Epithelial cell of esophagus (primary cell): ENCODE measurements around the gene RASA2.
A peak's percentile ranks its signal among the peaks of the same experiment; 100 is the strongest.
"Not testable (repeated sequence)": the region's sequence is repeated elsewhere in the genome, so short reads cannot be mapped to it uniquely, and the experiment has no call there.

Experiments
- DNase-seq: peaks from one replicate; pipeline ENCODE4 v3.0.0; 2010; ENCODE audit warnings: low read depth
- H3K4me3 ChIP-seq: 2 replicates; pipeline ENCODE4 v1.5.1; 2011; ENCODE audit warnings: mild to moderate bottlenecking, low read length, control low read depth
- CTCF ChIP-seq: IDR thresholded peaks from 2 replicates; pipeline ENCODE4 v1.5.1; 2011; ENCODE audit warnings: low read depth, mild to moderate bottlenecking, low read length, control low read depth, inconsistent platforms; ENCODE audit not compliant: insufficient read depth; ENCODE audit errors: missing control alignments

The RASA2 gene

GRCh38 chr3:141608438-141608837, 121.6 kb downstream of the RASA2 start:
- no peak for DNase-seq
- TF ChIP-seq CTCF: no peak

GRCh38 chr3:141610939-141611338, 124.1 kb downstream of the RASA2 start:
- no peak for TF ChIP-seq CTCF
- H3K4me3 ChIP-seq: no peak overlapping the region
- DNase-seq: no peak

More at GRCh38 chr3:141608438-141608837, 121.6 kb downstream of the RASA2 start:
- no peak overlapping the region for H3K4me3 ChIP-seq

GRCh38 chr3:141618103-141618910, 131.5 kb downstream of the RASA2 start:
- H3K4me3 ChIP-seq: no peak overlapping the region
- no peak for TF ChIP-seq CTCF
- DNase-seq: no peak

- DNase-seq: no peak
- no peak overlapping the region for H3K4me3 ChIP-seq
- no peak for TF ChIP-seq CTCF
Observed at GRCh38 chr3:141618938-141619337, 132.1 kb downstream of the RASA2 start.

- H3K4me3 ChIP-seq: no peak overlapping the region
- no peak for DNase-seq
- no peak for TF ChIP-seq CTCF
Observed at GRCh38 chr3:141619450-141619849, 132.6 kb downstream of the RASA2 start.

GRCh38 chr3:141623691-141624090, 136.9 kb downstream of the RASA2 start:
- no peak for DNase-seq
- TF ChIP-seq CTCF: no peak
- no peak overlapping the region for H3K4me3 ChIP-seq

GRCh38 chr3:141625506-141625905, 138.7 kb downstream of the RASA2 start:
- no peak for TF ChIP-seq CTCF

GRCh38 chr3:141628334-141628733, 141.5 kb downstream of the RASA2 start:
- not testable (repeated sequence) for DNase-seq, H3K4me3 ChIP-seq

More at GRCh38 chr3:141625506-141625905, 138.7 kb downstream of the RASA2 start:
- peak; percentile 71 for DNase-seq
- no peak overlapping the region for H3K4me3 ChIP-seq

- H3K4me3 ChIP-seq, DNase-seq: not testable (repeated sequence)
Observed at GRCh38 chr3:141628868-141629441, 142.1 kb downstream of the RASA2 start.
